Mucosa of descending colon (tissue), 3 donors: Measurements from ENCODE around the gene FAM241B. TPM values are rescaled to one million over a fixed set of nuclear protein-coding genes. Genes with fewer than 3 reads are reported as not detected.

Experiments
- ATAC-seq: fragments of 200-7000 bp; cut with Tn5 transposase; one replicate; pipeline ENCODE4 v1.9.1; 2020; ENCODE audit warnings: mild to moderate bottlenecking, moderate library complexity
- DNase-seq, 3 donors: peaks; one replicate each; pipeline ENCODE4 v3.0.0-alpha.2; 2020
- H3K36me3 ChIP-seq: fragments of 200-600 bp; one replicate; pipeline ENCODE4 v1.8.0; 2021; ENCODE audit warnings: low read depth, mild to moderate bottlenecking
- H3K4me1 ChIP-seq: fragments of 200-600 bp; one replicate; pipeline ENCODE4 v1.8.0; 2021; ENCODE audit warnings: low read depth, mild to moderate bottlenecking
- H3K4me3 ChIP-seq: fragments of 200-600 bp; one replicate; pipeline ENCODE4 v1.8.0; 2021; ENCODE audit warnings: mild to moderate bottlenecking
- H3K9me3 ChIP-seq: fragments of 200-600 bp; one replicate; pipeline ENCODE4 v1.8.0; 2021; ENCODE audit warnings: mild to moderate bottlenecking
- CTCF ChIP-seq: fragments of 200-600 bp; IDR thresholded peaks from one replicate; pipeline ENCODE4 v1.8.0; 2022; ENCODE audit warnings: antibody characterized with exemption, mild to moderate bottlenecking
- intact Hi-C, 2 donors: fragments of 100-400 bp; cut with DNase I in 1 of 2; cut with micrococcal nuclease in 1 of 2; formaldehyde crosslinking; loops; one replicate each; pipeline versions ENCODE4 v1.11.0 to v1.11.1; 2022; cut with DNase I, micrococcal nuclease
- total RNA-seq, 3 donors: library from RNA; stranded (reverse); fragmentation: NEBNext Ultra II Directional in 2 of 3; extraction: Animal tissue kit (Norgen Biotek cat#: 25700) in 2 of 3; gene quantifications; one replicate each; pipeline versions ENCODE4 v1.2.1 to v1.2.4, GENCODE V29; 2021 to 2023
- donor health status: DM: no; HTN: no; CAD: no; lungs with moderate emphysema.
- donor health status: DM: no; HTN: no; CAD: no.
- donor health status: DM: no; HTN: yes; CAD: no.

FAM241B gene
- total RNA-seq, 3 donors from 2014 or later: 2.2 to 3.7 (median 3.5) TPM

- intact Hi-C loops: no loop called here
- no peak for TF ChIP-seq CTCF
- no peak for ATAC-seq
- H3K36me3 ChIP-seq: no peaks in the 10 kb centered on the region
- H3K4me3 ChIP-seq: no peak overlapping the region
- no peaks in the 10 kb centered on the region for H3K9me3 ChIP-seq
- no peak for DNase-seq
- H3K4me1 ChIP-seq: no peaks in the 10 kb centered on the region
These were observed 29.2 kb upstream of the FAM241B start for GRCh38 chr10:69600761-69601330.

- no peaks in the 10 kb centered on the region for H3K4me1 ChIP-seq
- no peak for ATAC-seq
- DNase-seq: no peak
- H3K36me3 ChIP-seq: no peaks in the 10 kb centered on the region
- no peak overlapping the region for H3K4me3 ChIP-seq
- no peaks in the 10 kb centered on the region for H3K9me3 ChIP-seq
- TF ChIP-seq CTCF: no peak
- intact Hi-C loops: no loop called here
These were observed 21.0 kb upstream of the FAM241B start for GRCh38 chr10:69609077-69609476.

- intact Hi-C loops: no loop called here
- no peaks in the 10 kb centered on the region for H3K36me3 ChIP-seq
- no peak overlapping the region for H3K4me3 ChIP-seq
- DNase-seq (no peak), ATAC-seq (no peak)
- TF ChIP-seq CTCF: no peak
- H3K4me1 ChIP-seq: no peaks in the 10 kb centered on the region
- H3K9me3 ChIP-seq: no peaks in the 10 kb centered on the region
These were observed 17.3 kb upstream of the FAM241B start for GRCh38 chr10:69612760-69613159.

- H3K4me1 ChIP-seq: no peaks in the 10 kb centered on the region
- no peak for TF ChIP-seq CTCF
- no peaks in the 10 kb centered on the region for H3K36me3 ChIP-seq
- no peak for DNase-seq
- intact Hi-C loops: no loop called here
- no peaks in the 10 kb centered on the region for H3K9me3 ChIP-seq
- no peak for ATAC-seq
- H3K4me3 ChIP-seq: no peak overlapping the region
These were observed 15.9 kb upstream of the FAM241B start for GRCh38 chr10:69614130-69614529.

GRCh38 chr10:69616358-69616757, 13.7 kb upstream of the FAM241B start:
- TF ChIP-seq CTCF: no peak
- H3K4me3 ChIP-seq: no peak overlapping the region

GRCh38 chr10:69618746-69619145, 11.3 kb upstream of the FAM241B start:
- no peak for TF ChIP-seq CTCF
- ATAC-seq (no peak), DNase-seq (no peak)
- no peaks in the 10 kb centered on the region for H3K36me3 ChIP-seq
- intact Hi-C loops: no loop called here
- H3K4me3 ChIP-seq: no peak overlapping the region
- no peaks in the 10 kb centered on the region for H3K9me3 ChIP-seq
- no peaks in the 10 kb centered on the region for H3K4me1 ChIP-seq

More at GRCh38 chr10:69616358-69616757, 13.7 kb upstream of the FAM241B start:
- DNase-seq (no peak), ATAC-seq (no peak)
- Histone ChIP-seq H3K9me3 (no peaks in the 10 kb centered on the region), H3K36me3 (no peaks in the 10 kb centered on the region), H3K4me1 (no peaks in the 10 kb centered on the region)
- intact Hi-C loops: no loop called here
